HepG2 (cell line): ENCODE data around the gene CLDN15. TPM values are rescaled to one million over a fixed set of nuclear protein-coding genes. Genes with fewer than 3 reads are reported as not detected.

Experiments
- CEBPZ ChIP-seq: IDR thresholded peaks from 2 replicates; pipeline ENCODE4 v1.6.1; 2012; ENCODE audit warnings: low read length, improper control_type of control experiment
- CREB3 ChIP-seq: sonication (generic); formaldehyde crosslinking; IDR thresholded peaks from 2 replicates; pipeline ENCODE4 v1.5.0; 2020; ENCODE audit warnings: missing genetic modification reagents
- ELF3 ChIP-seq: IDR thresholded peaks from 2 replicates; pipeline ENCODE4 v1.6.1; 2016; ENCODE audit warnings: missing genetic modification reagents, missing compliant biosample characterization
- GABPA ChIP-seq, 2 experiments: IDR thresholded peaks; 2 replicates each; pipeline ENCODE4 v1.6.1; 2011 to 2016; ENCODE audit warnings: low read depth in 2 of 2, low read length in 1 of 2, missing biosample characterization in 1 of 2, missing genetic modification characterization in 1 of 2
- KLF15 ChIP-seq: sonication (generic); formaldehyde crosslinking; IDR thresholded peaks from 2 replicates; pipeline ENCODE4 v1.8.1; 2023; ENCODE audit warnings: borderline replicate concordance, mild to moderate bottlenecking, inconsistent platforms, missing genetic modification reagents, mixed read lengths
- MAFF ChIP-seq: IDR thresholded peaks from 2 replicates; pipeline ENCODE4 v1.6.1; 2011; ENCODE audit warnings: low read depth, low read length, improper control_type of control experiment
- MIXL1 ChIP-seq: IDR thresholded peaks from 2 replicates; pipeline ENCODE4 v1.6.1; 2016
- MLX ChIP-seq: IDR thresholded peaks from 2 replicates; pipeline ENCODE4 v1.6.1; 2016
- NAIF1 ChIP-seq: sonication (generic); formaldehyde crosslinking; IDR thresholded peaks from 2 replicates; pipeline ENCODE4 v1.5.0; 2020; ENCODE audit warnings: mild to moderate bottlenecking, missing genetic modification reagents, borderline replicate concordance
- SAFB2 ChIP-seq: sonication (generic); formaldehyde crosslinking; IDR thresholded peaks from 2 replicates; pipeline ENCODE4 v1.5.1; 2020; ENCODE audit warnings: missing genetic modification reagents, low read depth, mild to moderate bottlenecking, borderline replicate concordance
- SMAD3 ChIP-seq: sonication (generic); formaldehyde crosslinking; IDR thresholded peaks from 2 replicates; pipeline ENCODE4 v1.4.0; 2020; ENCODE audit warnings: missing genetic modification reagents
- SPEN ChIP-seq: sonication (generic); formaldehyde crosslinking; IDR thresholded peaks from 2 replicates; pipeline ENCODE4 v1.5.1; 2020; ENCODE audit warnings: low read depth, mild to moderate bottlenecking, missing genetic modification reagents
- SRSF1 ChIP-seq: fragments of 200-400 bp; formaldehyde crosslinking; optimal IDR thresholded peaks from 2 replicates; pipeline ENCODE3; 2017; ENCODE audit warnings: mild to moderate bottlenecking, low read depth, low read length, moderate library complexity
- ZBTB49 ChIP-seq: sonication (generic); formaldehyde crosslinking; IDR thresholded peaks from 2 replicates; pipeline ENCODE4 v1.4.0; 2020; ENCODE audit warnings: missing genetic modification reagents, borderline replicate concordance
- ZNF503 ChIP-seq: sonication (generic); formaldehyde crosslinking; IDR thresholded peaks from 2 replicates; pipeline ENCODE4 v1.4.0; 2020; ENCODE audit warnings: missing genetic modification reagents
- polyA plus RNA-seq, 8 experiments: library from polyadenylated mRNA; depleted of rRNA in 3 of 8; stranded (reverse) in 7 of 8; unstranded in 1 of 8; fragments of >200 nt; fragmentation: Illumina TruSeq in 4 of 8; extraction: Trizol in 4 of 8; gene quantifications; 2 replicates each; pipeline versions ENCODE4 v1.2.1 to v1.2.3, GENCODE V29; 2011 to 2016; ENCODE audit warnings: low read depth in 4 of 8, missing spikeins in 1 of 8, mixed read lengths in 1 of 8; ENCODE audit not compliant: insufficient read depth in 1 of 8
- total RNA-seq, 5 experiments: library from RNA; depleted of rRNA; stranded (reverse); fragments of >200 nt; fragmentation: Illumina TruSeq; extraction: Trizol; gene quantifications; 2 replicates each; pipeline ENCODE4 v1.2.3, GENCODE V29; 2016; ENCODE audit warnings: low read depth in 1 of 5
- TF ChIP-seq, protein P1 (sequence below): sonication (generic); formaldehyde crosslinking; IDR thresholded peaks from 2 replicates; pipeline ENCODE4 v1.4.0; 2020; ENCODE audit warnings: missing genetic modification reagents

CLDN15 gene
- total and polyA plus RNA-seq, 2 of the 13 experiments (the other 11 are each of a cell fraction or from before 2014, with no cell fraction given) = 7.1 to 17.8 TPM

GRCh38 chr7:101200862-101201599 lies 36.6 kb downstream of the CLDN15 start, which contains the start of gene MOGAT3 (continued):
- TF ChIP-seq ZNF503 (CRISPR knock-in tag) (peak; percentile 87; the same call in 1 of the 2 replicates), KLF15 (CRISPR knock-in tag) (no peak; the same call in 1 of the 2 replicates), MLX (peak; percentile 62), GABPA (IDR thresholded peaks at IDR 0.05; ENCODE audit: low read depth, low read length) (no peak), GABPA (CRISPR knock-in tag; IDR thresholded peaks at IDR 0.05; ENCODE audit: low read depth) (peak; percentile 41; the same call in 1 of the 2 replicates), ELF3 (peak; percentile 58; the same call in 1 of the 2 replicates), CREB3 (CRISPR knock-in tag) (no peak), SAFB2 (no peak), SMAD3 (CRISPR knock-in tag) (peak; percentile 64; the same call in 1 of the 2 replicates), ZBTB49 (CRISPR knock-in tag) (no peak), CEBPZ (no peak), MIXL1 (no peak; the same call in 1 of the 2 replicates), MAFF (no peak), SPEN (CRISPR knock-in tag) (peak; percentile 76; the same call in 1 of the 2 replicates), SRSF1 (peak; percentile 45), NAIF1 (CRISPR knock-in tag) (peak; percentile 82; the same call in 1 of the 2 replicates)
- TF ChIP-seq, protein P1, sequence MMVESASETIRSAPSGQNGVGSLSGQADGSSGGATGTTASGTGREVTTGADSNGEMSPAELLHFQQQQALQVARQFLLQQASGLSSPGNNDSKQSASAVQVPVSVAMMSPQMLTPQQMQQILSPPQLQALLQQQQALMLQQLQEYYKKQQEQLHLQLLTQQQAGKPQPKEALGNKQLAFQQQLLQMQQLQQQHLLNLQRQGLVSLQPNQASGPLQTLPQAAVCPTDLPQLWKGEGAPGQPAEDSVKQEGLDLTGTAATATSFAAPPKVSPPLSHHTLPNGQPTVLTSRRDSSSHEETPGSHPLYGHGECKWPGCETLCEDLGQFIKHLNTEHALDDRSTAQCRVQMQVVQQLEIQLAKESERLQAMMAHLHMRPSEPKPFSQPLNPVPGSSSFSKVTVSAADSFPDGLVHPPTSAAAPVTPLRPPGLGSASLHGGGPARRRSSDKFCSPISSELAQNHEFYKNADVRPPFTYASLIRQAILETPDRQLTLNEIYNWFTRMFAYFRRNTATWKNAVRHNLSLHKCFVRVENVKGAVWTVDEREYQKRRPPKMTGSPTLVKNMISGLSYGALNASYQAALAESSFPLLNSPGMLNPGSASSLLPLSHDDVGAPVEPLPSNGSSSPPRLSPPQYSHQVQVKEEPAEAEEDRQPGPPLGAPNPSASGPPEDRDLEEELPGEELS (CRISPR knock-in tag) = peak; percentile 75
